Measurements from ENCODE around the gene RAB7B.

GRCh38 chr1:206002871-206003801, at the start of gene RAB7B:
- TF ChIP-seq CTCF (IDR thresholded peaks at IDR 0.05) (no peak), POLR2A (IDR thresholded peaks at IDR 0.05) (no peak)

Data from body of pancreas (tissue), 4 donors.